ENCODE data around the gene FIBCD1.

The FIBCD1 gene

DNA sequence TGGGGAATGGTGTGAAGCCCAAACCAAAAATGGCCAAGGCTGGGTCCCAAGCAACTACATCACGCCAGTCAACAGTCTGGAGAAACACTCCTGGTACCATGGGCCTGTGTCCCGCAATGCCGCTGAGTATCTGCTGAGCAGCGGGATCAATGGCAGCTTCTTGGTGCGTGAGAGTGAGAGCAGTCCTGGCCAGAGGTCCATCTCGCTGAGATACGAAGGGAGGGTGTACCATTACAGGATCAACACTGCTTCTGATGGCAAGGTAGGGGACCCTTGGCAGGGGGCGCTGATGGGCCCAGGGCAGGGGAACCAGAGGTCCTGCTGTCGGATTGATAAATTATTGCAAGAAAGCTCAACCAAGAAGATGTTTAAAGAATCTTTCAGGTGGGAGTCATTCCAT lies 84.2 kb downstream of the FIBCD1 start:
- Histone ChIP-seq H3K79me2 (peaks cover 30% of the 10 kb centered on the region), H3K27me3 (ENCODE audit: control insufficient read depth, insufficient read depth, low read length) (no peaks in the 10 kb centered on the region), H3K9me3 (ENCODE audit: control insufficient read depth, low read length) (no peaks in the 10 kb centered on the region), H3K4me2 (ENCODE audit: low read length) (no peak overlapping the region), H3K36me3 (ENCODE audit: control insufficient read depth, insufficient read depth, low read length) (no peaks in the 10 kb centered on the region), H3K9ac (no peak overlapping the region), H3K4me3 (ENCODE audit: low read depth, low read length) (no peak overlapping the region), H2AFZ (no peak overlapping the region), H3K4me1 (no peaks in the 10 kb centered on the region), H3K27ac (no peak overlapping the region)
- TF ChIP-seq, protein P1, sequence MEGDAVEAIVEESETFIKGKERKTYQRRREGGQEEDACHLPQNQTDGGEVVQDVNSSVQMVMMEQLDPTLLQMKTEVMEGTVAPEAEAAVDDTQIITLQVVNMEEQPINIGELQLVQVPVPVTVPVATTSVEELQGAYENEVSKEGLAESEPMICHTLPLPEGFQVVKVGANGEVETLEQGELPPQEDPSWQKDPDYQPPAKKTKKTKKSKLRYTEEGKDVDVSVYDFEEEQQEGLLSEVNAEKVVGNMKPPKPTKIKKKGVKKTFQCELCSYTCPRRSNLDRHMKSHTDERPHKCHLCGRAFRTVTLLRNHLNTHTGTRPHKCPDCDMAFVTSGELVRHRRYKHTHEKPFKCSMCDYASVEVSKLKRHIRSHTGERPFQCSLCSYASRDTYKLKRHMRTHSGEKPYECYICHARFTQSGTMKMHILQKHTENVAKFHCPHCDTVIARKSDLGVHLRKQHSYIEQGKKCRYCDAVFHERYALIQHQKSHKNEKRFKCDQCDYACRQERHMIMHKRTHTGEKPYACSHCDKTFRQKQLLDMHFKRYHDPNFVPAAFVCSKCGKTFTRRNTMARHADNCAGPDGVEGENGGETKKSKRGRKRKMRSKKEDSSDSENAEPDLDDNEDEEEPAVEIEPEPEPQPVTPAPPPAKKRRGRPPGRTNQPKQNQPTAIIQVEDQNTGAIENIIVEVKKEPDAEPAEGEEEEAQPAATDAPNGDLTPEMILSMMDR (IDR thresholded peaks at IDR 0.05), result no peak

DNA sequence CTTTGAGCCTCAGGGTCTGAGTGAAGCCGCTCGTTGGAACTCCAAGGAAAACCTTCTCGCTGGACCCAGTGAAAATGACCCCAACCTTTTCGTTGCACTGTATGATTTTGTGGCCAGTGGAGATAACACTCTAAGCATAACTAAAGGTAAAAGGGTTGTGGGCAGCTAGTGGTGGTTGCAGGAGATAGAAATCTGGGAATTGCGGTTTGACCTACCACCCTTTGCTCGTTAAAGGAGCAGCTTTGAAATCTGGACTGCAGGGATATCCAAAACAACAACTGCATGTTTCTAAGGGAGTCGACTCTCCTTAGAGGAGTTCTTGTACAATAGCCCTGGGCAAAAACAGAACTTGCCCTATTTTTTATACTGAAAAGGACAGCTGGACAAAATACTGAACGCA lies 85.0 kb downstream of the FIBCD1 start:
- H3K36me3 ChIP-seq (ENCODE audit: control insufficient read depth, insufficient read depth, low read length), result no peaks in the 10 kb centered on the region
- H3K4me2 ChIP-seq (ENCODE audit: low read length), result no peak overlapping the region
- TF ChIP-seq, protein P1 (IDR thresholded peaks at IDR 0.05), result no peak
- no peak overlapping the region for H3K9ac ChIP-seq
- peaks cover 4% of the 10 kb centered on the region for H3K4me1 ChIP-seq
- H2AFZ ChIP-seq, result no peak overlapping the region
- H3K9me3 ChIP-seq (ENCODE audit: control insufficient read depth, low read length), result no peaks in the 10 kb centered on the region
- H3K27ac ChIP-seq, result no peak overlapping the region
- H3K4me3 ChIP-seq (ENCODE audit: low read depth, low read length), result no peak overlapping the region
- H3K27me3 ChIP-seq (ENCODE audit: control insufficient read depth, insufficient read depth, low read length), result no peaks in the 10 kb centered on the region
- H3K79me2 ChIP-seq, result peaks cover 30% of the 10 kb centered on the region

DNA sequence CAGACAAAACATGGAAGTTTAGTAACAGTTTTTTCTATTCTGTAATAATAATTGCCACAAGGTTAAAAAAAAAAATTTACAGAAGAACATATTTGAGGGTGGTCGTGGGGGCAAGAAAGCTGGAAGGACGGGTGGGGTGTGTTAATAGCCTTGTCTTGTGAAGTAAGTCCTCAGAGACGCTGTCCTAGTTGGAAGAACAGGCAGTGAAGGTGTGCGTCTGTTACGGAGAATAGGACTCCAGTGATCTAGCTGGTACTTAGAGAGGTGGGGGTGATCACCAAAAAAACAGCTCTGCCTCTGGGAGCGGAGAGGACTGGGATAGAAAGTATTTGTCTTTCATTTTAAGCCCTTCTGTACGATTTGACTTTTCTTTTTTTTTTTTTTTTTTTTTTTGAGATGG lies 86.2 kb downstream of the FIBCD1 start:
- TF ChIP-seq, protein P1 (IDR thresholded peaks at IDR 0.05), result no peak
- Histone ChIP-seq H3K9me3 (ENCODE audit: control insufficient read depth, low read length) (no peaks in the 10 kb centered on the region), H3K79me2 (peaks cover 28% of the 10 kb centered on the region), H3K4me2 (ENCODE audit: low read length) (no peak overlapping the region), H3K9ac (no peak overlapping the region), H3K4me1 (peaks cover 7% of the 10 kb centered on the region), H3K36me3 (ENCODE audit: control insufficient read depth, insufficient read depth, low read length) (no peaks in the 10 kb centered on the region), H2AFZ (no peak overlapping the region), H3K27me3 (ENCODE audit: control insufficient read depth, insufficient read depth, low read length) (no peaks in the 10 kb centered on the region), H3K27ac (no peak overlapping the region), H3K4me3 (ENCODE audit: low read depth, low read length) (no peak overlapping the region)
